ENCODE results near the gene IL1R1.

The IL1R1 gene

GRCh38 chr2:102142829-102143449 lies 393 bp downstream of the IL1R1 start:
- peak overlapping the region; percentile 78 for H3K27ac ChIP-seq
- TF ChIP-seq CTCF (conservative IDR thresholded peaks at IDR 0.05), result no peak

GRCh38 chr2:102143450-102143985 lies 972 bp downstream of the IL1R1 start:
- TF ChIP-seq CTCF (conservative IDR thresholded peaks at IDR 0.05), result no peak
- H3K27ac ChIP-seq, result peak overlapping the region; percentile 78; the same call in 1 of the 2 replicates

- no peak overlapping the region; the same call in 1 of the 2 replicates for H3K27ac ChIP-seq
- TF ChIP-seq CTCF (conservative IDR thresholded peaks at IDR 0.05), result no peak
Measured at GRCh38 chr2:102144128-102144527, 1.6 kb downstream of the IL1R1 start.

- TF ChIP-seq CTCF (conservative IDR thresholded peaks at IDR 0.05), result no peak
- H3K27ac ChIP-seq, result no peak overlapping the region
Measured at GRCh38 chr2:102145107-102145506, 2.6 kb downstream of the IL1R1 start.

GRCh38 chr2:102145934-102146333 lies 3.4 kb downstream of the IL1R1 start:
- no peak for TF ChIP-seq CTCF (conservative IDR thresholded peaks at IDR 0.05)

GRCh38 chr2:102147935-102148334 lies 5.4 kb downstream of the IL1R1 start:
- TF ChIP-seq CTCF (conservative IDR thresholded peaks at IDR 0.05), result no peak
- H3K27ac ChIP-seq, result no peak overlapping the region

More at GRCh38 chr2:102145934-102146333, 3.4 kb downstream of the IL1R1 start:
- no peak overlapping the region for H3K27ac ChIP-seq

GRCh38 chr2:102149243-102149642 lies 6.7 kb downstream of the IL1R1 start:
- H3K27ac ChIP-seq, result no peak overlapping the region
- TF ChIP-seq CTCF (conservative IDR thresholded peaks at IDR 0.05), result no peak

Measured in VCaP (cell line).